OCI-LY1 (cell line): Measurements from ENCODE around the gene ATP8A1.

Experiments
- H2AFZ ChIP-seq: fragments of 200-600 bp; sonication (generic), shearing (Covaris generic); 2 replicates; pipeline ENCODE4 v1.6.0; 2014; ENCODE audit warnings: antibody characterized with exemption, mild to moderate bottlenecking, low read length
- H3F3A ChIP-seq: fragments of 200-600 bp; sonication (generic), shearing (Covaris generic); 2 replicates; pipeline ENCODE4 v1.6.0; 2014; ENCODE audit warnings: mild to moderate bottlenecking, antibody characterized with exemption, low read length, moderate library complexity; ENCODE audit not compliant: insufficient read depth
- H3K27ac ChIP-seq: fragments of 200-600 bp; sonication (generic); 2 replicates; pipeline ENCODE4 v1.5.1; 2014; ENCODE audit warnings: low read length, mixed run types, mild to moderate bottlenecking, low read depth; ENCODE audit not compliant: poor library complexity, severe bottlenecking
- H3K27me3 ChIP-seq: fragments of 200-600 bp; sonication (generic); 2 replicates; pipeline ENCODE4 v1.6.0; 2014; ENCODE audit warnings: antibody characterized with exemption, mild to moderate bottlenecking, low read length, moderate library complexity; ENCODE audit not compliant: insufficient read depth
- H3K36me3 ChIP-seq: fragments of 200-600 bp; sonication (generic); 2 replicates; pipeline ENCODE4 v1.6.1; 2014; ENCODE audit warnings: mild to moderate bottlenecking, antibody characterized with exemption, low read length, moderate library complexity, mixed read lengths; ENCODE audit not compliant: insufficient read depth
- H3K4me1 ChIP-seq: fragments of 200-600 bp; sonication (generic); 2 replicates; pipeline ENCODE4 v1.5.1; 2014; ENCODE audit warnings: mild to moderate bottlenecking, low read length, moderate library complexity; ENCODE audit not compliant: insufficient read depth, severe bottlenecking
- H3K4me2 ChIP-seq: fragments of 200-600 bp; sonication (generic), shearing (Covaris generic); 2 replicates; pipeline ENCODE4 v1.6.1; 2014; ENCODE audit warnings: low read length
- H3K4me3 ChIP-seq: fragments of 200-600 bp; sonication (generic); 2 replicates; pipeline ENCODE4 v1.5.1; 2014; ENCODE audit warnings: low read length, low read depth, mild to moderate bottlenecking, mixed read lengths; ENCODE audit not compliant: poor library complexity, severe bottlenecking
- H3K79me2 ChIP-seq: fragments of 200-600 bp; shearing (Covaris generic); 2 replicates; pipeline ENCODE4 v1.6.1; 2016; ENCODE audit warnings: mixed run types, low read length, mixed read lengths; ENCODE audit not compliant: insufficient read depth
- H3K9ac ChIP-seq: fragments of 200-600 bp; sonication (generic), shearing (Covaris generic); 2 replicates; pipeline ENCODE4 v1.6.1; 2014; ENCODE audit warnings: mild to moderate bottlenecking, low read length, mixed read lengths
- H3K9me2 ChIP-seq: fragments of 200-600 bp; sonication (generic), shearing (Covaris generic); 2 replicates; pipeline ENCODE4 v1.6.1; 2014; ENCODE audit warnings: low read depth, mild to moderate bottlenecking, low read length, mixed read lengths
- H3K9me3 ChIP-seq: fragments of 200-600 bp; shearing (Covaris generic); 2 replicates; pipeline ENCODE4 v1.6.1; 2014; ENCODE audit warnings: low read length, mixed read lengths
- H4K20me1 ChIP-seq: fragments of 200-600 bp; sonication (generic), shearing (Covaris generic); 2 replicates; pipeline ENCODE4 v1.6.0; 2016; ENCODE audit warnings: mild to moderate bottlenecking, low read length; ENCODE audit not compliant: insufficient read depth
- EZH2 ChIP-seq: fragments of 200-600 bp; sonication (generic), shearing (Covaris generic); IDR thresholded peaks from 2 replicates; pipeline ENCODE4 v1.8.0; 2017; ENCODE audit warnings: borderline replicate concordance, mixed run types, mild to moderate bottlenecking, antibody characterized with exemption, low read length, moderate library complexity, mixed read lengths
- TF ChIP-seq, protein P1 (sequence below): fragments of 200-600 bp; sonication (generic), shearing (Covaris generic); IDR thresholded peaks from 2 replicates; pipeline ENCODE4 v1.5.1; 2017; ENCODE audit warnings: mild to moderate bottlenecking, antibody characterized with exemption, low read length, moderate library complexity, mixed read lengths

Gene ATP8A1

DNA sequence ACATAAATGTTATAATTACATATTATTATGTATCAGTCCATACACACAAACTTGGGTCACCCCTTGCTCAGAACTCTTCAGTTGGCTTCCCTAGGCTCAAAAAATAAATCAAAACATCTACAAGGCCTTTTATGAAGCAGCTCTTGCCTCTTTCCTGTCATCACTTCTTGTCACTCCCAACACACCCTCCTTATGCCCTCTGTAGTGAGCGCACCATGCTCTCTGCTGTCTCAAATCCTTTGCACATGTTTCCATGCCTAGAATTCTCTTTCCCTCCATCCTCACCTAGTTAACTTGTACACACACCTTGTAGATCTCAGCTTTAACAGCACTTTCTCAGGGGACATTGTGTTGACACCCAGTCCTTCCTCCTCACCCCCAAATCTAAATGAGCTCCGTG lies 53.0 kb downstream of the ATP8A1 start:
- peaks cover 10% of the 10 kb centered on the region for H3K4me1 ChIP-seq
- H3K9ac ChIP-seq: no peak overlapping the region
- no peak overlapping the region for H3K4me2 ChIP-seq
- no peaks in the 10 kb centered on the region for H3F3A ChIP-seq
- H4K20me1 ChIP-seq: no peaks in the 10 kb centered on the region
- TF ChIP-seq, protein P1, sequence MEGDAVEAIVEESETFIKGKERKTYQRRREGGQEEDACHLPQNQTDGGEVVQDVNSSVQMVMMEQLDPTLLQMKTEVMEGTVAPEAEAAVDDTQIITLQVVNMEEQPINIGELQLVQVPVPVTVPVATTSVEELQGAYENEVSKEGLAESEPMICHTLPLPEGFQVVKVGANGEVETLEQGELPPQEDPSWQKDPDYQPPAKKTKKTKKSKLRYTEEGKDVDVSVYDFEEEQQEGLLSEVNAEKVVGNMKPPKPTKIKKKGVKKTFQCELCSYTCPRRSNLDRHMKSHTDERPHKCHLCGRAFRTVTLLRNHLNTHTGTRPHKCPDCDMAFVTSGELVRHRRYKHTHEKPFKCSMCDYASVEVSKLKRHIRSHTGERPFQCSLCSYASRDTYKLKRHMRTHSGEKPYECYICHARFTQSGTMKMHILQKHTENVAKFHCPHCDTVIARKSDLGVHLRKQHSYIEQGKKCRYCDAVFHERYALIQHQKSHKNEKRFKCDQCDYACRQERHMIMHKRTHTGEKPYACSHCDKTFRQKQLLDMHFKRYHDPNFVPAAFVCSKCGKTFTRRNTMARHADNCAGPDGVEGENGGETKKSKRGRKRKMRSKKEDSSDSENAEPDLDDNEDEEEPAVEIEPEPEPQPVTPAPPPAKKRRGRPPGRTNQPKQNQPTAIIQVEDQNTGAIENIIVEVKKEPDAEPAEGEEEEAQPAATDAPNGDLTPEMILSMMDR: no peak
- no peak for TF ChIP-seq EZH2
- H3K9me3 ChIP-seq: no peaks in the 10 kb centered on the region
- no peaks in the 10 kb centered on the region for H3K9me2 ChIP-seq
- H3K36me3 ChIP-seq: peaks cover 7% of the 10 kb centered on the region; the same call in 1 of the 2 replicates
- no peak overlapping the region for H3K27ac ChIP-seq
- no peaks in the 10 kb centered on the region for H3K27me3 ChIP-seq
- H2AFZ ChIP-seq: no peak overlapping the region
- H3K79me2 ChIP-seq: no peaks in the 10 kb centered on the region
- no peak overlapping the region for H3K4me3 ChIP-seq

DNA sequence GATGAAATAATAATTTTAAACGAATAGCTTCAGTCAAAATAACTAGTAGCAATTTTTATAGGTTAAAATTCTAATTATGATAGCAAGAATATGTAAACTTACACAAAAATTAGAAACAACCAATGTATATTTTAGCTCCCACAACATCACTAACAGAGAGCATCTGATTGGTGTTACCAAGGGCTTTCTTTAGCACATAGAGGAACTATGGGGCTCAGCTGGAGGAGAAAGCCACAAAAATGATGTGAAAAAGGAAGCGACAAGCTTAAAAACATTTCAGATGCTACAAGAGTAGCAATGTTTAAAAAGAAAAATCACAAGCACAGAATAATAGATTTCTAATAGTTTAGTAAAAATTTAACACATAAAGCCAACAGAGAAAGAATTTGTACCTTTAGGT lies 56.3 kb downstream of the ATP8A1 start:
- Histone ChIP-seq H3K4me1 (peaks cover 14% of the 10 kb centered on the region), H3K9me2 (no peaks in the 10 kb centered on the region), H3K4me2 (no peak overlapping the region), H3K27me3 (no peaks in the 10 kb centered on the region), H3K27ac (no peak overlapping the region), H3K9me3 (no peaks in the 10 kb centered on the region), H3K9ac (no peak overlapping the region), H3K4me3 (no peak overlapping the region), H3K79me2 (no peaks in the 10 kb centered on the region), H3K36me3 (peaks cover 7% of the 10 kb centered on the region; the same call in 1 of the 2 replicates), H4K20me1 (no peaks in the 10 kb centered on the region), H3F3A (no peaks in the 10 kb centered on the region), H2AFZ (no peak overlapping the region)
- TF ChIP-seq EZH2: no peak
- TF ChIP-seq, protein P1: no peak

DNA sequence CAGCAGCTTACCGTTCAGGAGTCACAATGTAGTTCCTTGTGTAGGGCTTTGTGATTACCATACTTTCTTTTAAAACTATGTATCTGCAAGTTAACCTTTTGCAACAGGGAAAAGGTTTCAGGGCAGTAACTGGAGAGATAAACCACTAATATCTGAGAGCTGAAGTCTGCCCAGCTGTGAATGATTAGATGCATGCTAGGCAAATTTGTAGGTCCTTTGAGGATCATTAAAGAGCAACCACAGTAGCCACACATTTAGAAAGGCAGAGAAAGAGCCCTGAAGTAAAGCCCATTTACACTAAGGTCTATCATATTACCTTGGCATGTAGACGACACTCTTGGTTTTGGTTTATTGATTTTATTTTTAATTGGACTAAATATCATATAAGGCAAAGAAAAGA lies 60.0 kb downstream of the ATP8A1 start:
- H3K79me2 ChIP-seq: no peaks in the 10 kb centered on the region
- TF ChIP-seq EZH2: no peak
- TF ChIP-seq, protein P1: no peak
- H3K4me1 ChIP-seq: peaks cover 14% of the 10 kb centered on the region
- H3K9me3 ChIP-seq: no peaks in the 10 kb centered on the region
- no peak overlapping the region for H3K27ac ChIP-seq
- H3K4me2 ChIP-seq: no peak overlapping the region
- H3F3A ChIP-seq: no peaks in the 10 kb centered on the region
- no peak overlapping the region for H3K4me3 ChIP-seq
- no peaks in the 10 kb centered on the region for H3K27me3 ChIP-seq
- H3K36me3 ChIP-seq: no peaks in the 10 kb centered on the region
- no peaks in the 10 kb centered on the region for H4K20me1 ChIP-seq
- H3K9ac ChIP-seq: no peak overlapping the region
- no peak overlapping the region for H2AFZ ChIP-seq
- H3K9me2 ChIP-seq: no peaks in the 10 kb centered on the region
